Posterior cingulate gyrus (tissue), 11 donors: ENCODE results near the gene TMEM59L.

Experiments
- DNase-seq, 10 donors: peaks; one replicate each; pipeline versions ENCODE4 v3.0.0 to v3.0.0-alpha.2; 2020 to 2021; ENCODE audit warnings: mixed read lengths in 3 of 10
- intact Hi-C: fragments of 100-400 bp; cut with DNase I; formaldehyde crosslinking; loops from one replicate; pipeline ENCODE4 v1.15.1; 2023

TMEM59L gene

DNA sequence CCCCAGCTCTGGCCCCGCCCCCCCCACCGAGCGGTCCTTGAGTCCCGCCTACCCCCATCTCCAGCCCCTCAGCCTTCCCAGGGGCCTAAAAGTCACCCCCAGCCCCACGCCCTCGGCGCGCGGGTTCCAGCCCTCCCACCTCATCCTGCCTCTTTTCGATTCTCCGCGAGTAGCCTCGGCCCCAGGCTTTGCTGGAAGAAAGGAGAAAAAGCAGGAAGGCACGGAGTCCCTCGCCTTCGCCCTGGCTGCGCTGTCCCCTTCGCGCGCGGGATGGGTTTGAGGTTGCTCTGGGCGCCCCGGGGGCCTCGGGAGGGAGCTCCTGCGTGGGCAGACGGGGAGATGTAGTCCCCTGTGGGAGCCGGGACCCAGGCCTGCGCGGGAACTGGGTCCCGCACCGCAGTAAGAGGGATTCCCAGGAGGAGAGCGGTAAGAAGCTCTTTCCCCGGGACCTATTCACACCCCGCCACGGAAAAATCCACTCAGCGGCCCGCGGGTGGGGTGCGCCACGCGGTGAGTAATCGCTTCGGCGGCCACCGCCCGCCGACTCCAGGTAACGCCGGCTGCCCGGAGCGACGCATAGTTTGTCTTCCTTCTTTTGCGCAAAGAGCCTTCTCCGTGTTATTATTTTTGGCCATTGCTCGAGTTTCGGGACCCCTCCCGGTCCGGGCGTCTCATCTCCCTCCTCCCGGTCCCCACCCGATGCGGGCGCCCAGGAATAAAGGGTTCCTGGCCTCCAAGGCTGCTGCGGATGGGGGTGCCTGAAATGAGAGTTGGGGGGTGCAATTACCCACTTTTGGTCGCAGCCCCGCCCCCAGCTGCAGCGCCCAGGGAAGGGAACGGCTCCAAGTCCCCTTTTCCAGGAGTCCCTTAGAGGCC is 5.2 kb upstream of the TMEM59L start:
- peak in 1 of 10 donors; percentile 72 for DNase-seq
- intact Hi-C loops, result no loop called here

DNA sequence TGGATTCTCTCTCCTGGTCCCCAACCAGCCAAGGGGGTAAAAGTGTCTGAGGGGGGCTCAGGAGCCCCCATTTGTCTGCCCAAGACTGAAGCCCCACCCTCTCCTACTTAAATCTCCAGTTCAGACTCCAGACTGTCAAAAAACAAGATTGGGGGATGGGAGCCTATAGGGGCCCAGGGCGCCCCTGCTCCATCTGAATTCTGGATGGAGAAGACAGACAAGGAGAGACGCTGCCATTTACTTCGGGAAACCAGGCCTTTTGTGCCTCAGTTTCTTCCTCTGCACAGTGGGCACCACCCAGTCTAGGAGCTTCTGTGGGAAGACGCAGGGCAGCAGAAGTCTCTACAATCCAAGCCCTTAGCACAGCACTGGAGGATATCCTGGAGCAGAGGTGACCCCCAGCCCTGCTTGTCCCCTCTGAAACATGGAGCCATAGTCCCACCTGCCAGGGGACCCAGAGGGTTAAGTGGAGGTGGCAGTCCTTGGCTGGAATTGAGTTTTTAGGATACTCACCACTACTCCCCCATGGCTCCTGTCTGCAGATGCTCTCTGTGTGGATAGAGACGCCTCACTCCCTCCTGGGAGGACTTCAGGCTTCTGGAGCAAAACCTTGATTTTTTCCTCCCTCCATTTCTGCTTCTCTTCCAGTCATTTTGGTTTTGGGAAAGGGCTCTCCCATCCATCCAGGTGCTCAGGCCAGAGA is 4.4 kb upstream of the TMEM59L start:
- intact Hi-C loops, result no loop called here
- no peak for DNase-seq

DNA sequence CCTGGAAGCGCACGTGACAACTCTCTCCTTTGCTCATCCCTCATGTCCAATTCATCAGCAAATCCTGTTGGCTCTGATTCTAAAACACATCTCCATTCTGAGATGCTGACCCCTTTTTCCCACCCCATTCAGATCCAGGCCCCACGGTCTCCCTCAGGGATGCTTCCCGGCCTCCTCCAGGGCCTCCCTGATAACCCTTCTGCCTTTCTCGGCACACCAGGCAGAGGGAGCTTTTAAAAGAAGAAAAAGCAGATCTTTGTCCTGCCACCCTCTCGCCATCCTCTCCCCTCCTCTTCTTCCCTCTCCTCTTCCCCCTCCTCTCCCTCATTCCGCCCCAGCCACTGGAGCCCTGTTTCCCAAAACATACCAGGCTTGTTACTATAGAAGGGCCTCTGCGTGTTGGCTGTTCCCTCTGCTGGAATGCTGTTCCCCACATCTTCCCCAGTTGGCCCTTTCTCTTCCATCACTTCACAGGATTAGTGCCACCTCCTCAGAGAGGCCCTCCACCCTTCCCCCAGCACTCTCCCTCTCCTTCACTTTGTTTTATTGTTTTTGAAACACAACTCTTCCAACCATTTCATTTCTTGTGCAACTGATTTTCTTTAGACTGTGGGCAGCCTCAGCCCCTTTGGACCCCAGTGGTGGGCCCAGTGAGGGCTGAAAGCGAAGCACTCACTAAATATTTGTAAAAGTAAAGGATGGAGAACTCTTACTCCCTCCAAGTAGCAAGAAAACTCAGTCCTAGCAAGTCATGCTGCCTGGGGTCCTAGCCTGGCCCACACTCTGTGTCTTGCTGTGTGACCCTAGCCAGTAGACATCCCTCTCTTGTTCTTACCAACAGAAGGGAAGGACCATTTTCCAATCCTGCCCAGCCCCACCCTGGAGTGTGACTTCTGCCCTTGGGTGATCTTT is 3.6 kb upstream of the TMEM59L start:
- intact Hi-C loops, result no loop called here
- DNase-seq, result no peak

DNA sequence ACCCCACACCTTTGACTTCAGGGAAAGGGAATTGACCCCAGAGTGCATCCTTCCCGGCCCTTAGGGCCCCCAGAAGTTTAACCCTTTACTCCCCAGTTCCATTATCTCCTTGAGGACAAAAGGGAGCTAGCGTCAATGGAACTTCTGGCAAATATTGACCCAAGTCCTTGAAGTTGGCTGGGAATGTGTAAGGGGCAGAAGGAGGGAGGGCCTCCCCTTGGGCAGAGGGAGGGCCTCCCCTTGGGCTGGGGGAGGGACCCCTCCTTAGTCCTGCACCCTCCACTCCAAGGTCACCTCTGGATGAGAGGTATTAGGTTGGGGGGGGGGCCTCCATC is 3.0 kb upstream of the TMEM59L start:
- intact Hi-C loops, result no loop called here

DNA sequence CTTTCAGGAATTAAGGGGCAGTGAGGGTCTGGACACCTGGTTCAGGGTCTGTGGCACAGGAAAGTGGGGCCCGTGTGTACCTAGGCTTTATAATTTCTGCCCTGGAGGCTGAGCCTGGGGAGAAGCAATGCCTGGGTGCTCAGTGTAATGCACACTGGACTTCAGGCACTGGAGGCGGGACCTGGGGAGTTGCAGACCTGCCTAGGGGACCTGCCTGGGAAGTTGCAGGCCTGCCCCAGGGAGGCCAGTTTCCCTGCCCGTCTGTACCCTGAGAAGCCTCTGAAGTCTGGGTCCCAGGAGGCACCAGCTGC is 2.5 kb upstream of the TMEM59L start:
- intact Hi-C loops, result no loop called here
- no peak for DNase-seq

More for the DNA sequence above, 3.0 kb upstream of the TMEM59L start:
- DNase-seq, result no peak

DNA sequence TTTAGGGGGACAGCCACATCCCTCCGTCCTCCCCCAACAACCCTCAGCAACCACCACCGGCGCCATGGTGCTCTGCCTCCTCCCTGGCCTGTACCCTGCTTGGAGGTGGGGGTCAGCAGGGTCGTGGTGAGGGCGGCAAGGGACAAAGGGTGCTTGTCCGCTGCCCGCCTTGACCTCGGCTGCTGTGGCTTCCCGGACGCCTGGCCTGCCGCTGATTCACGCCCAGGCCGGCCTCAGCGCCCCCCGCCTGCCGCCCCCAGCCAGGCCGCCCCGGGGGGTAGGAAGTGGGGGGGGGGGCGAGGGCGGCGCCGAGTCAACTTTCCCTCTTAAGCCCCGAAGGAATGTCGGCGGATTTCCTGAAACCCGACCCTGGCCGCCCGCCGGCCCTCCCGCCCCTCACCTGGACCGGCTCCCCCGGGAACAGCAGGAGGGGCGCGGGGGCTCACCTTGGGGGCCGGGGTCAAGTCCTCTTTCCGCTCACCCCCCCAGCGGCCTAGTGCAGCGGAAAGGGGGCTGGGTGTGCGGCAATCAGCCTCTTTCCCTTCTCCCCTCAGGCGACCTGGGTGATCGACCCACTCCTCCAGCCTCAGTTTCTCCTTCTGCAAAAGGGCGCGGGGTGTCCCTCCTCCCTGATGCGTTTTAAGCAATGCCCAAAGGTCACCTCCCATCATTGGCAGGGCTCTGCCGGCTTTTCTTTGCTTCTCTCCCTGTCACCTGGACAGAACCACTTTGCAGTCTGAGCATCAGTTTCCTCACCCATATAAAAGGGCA is 1.9 kb upstream of the TMEM59L start:
- intact Hi-C loops, result no loop called here
- peak in 1 of 10 donors; percentile 45 for DNase-seq

DNA sequence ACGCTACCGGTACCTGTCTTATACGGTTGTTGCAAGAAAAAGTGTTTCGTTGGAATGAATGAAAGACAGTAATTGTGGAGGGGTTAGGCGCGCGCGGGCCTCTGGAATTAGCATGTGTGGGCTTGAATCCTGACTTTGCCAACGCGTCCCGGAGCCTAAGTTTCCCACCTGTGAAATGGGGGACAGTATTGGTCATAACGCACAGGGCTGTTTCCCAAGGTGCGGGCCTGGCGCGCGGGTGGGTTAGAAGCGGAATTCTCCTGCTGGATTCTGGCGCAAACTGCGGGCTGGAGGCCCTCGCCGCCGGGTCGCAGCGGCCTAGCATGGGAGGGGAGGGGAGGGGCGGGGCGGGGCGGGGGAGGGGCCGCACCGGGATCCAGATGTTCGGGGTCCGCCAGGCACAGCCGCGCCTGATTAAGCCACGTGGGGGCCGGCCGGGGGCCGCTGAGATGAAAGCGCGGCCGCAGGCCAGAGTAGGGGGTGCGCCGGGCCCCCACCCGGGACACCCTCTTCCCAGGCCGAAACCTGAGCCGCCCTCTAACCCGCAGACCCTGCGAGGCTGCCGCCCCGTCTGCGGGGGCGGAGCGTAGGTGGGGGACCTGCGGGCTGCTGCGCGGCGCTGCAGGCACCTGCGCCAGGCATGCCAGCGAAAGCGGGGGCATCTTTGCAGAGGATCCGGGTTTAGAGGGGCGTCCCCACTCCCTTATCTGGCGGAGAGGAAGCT is 1.2 kb upstream of the TMEM59L start:
- DNase-seq, result peak in 1 of 10 donors; percentile 68
- intact Hi-C loops, result no loop called here

DNA sequence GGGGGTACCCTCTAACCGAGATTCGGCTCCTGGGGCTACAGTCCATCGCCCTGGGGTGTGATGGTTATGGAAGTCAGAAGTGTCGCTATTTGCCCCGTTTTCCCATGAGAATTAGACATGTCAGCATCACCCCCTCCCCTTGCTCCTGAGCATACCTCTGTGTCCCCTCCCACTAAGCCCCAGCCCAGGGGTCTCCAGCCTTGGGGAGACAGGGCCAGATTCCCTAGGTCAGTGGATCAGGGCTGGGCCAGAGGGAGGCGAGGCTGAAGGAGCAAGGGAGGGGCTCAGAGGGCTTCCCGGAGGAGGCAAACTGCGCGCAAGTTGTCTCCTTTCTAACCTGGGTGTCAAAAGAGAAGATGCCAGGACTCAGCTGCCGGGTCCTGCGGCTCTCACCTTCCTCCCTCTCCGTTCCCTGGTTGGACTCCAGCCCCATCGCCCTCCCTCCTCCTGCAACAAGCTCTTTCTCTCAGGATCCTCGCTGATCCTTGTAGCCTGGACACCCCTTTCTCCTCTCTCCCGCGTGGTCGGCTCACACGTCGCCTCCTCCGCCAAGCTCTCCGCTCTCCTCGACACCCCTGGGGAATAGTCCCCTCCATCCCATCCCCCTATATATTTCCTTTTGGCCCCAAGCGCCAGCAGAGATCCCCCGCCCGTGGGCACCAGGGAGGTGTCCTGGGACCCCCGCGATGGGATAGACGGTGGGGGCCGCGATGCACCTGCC is 459 bp upstream of the TMEM59L start:
- intact Hi-C loops, result no loop called here
- peak in 1 of 10 donors; percentile 77 for DNase-seq

DNA sequence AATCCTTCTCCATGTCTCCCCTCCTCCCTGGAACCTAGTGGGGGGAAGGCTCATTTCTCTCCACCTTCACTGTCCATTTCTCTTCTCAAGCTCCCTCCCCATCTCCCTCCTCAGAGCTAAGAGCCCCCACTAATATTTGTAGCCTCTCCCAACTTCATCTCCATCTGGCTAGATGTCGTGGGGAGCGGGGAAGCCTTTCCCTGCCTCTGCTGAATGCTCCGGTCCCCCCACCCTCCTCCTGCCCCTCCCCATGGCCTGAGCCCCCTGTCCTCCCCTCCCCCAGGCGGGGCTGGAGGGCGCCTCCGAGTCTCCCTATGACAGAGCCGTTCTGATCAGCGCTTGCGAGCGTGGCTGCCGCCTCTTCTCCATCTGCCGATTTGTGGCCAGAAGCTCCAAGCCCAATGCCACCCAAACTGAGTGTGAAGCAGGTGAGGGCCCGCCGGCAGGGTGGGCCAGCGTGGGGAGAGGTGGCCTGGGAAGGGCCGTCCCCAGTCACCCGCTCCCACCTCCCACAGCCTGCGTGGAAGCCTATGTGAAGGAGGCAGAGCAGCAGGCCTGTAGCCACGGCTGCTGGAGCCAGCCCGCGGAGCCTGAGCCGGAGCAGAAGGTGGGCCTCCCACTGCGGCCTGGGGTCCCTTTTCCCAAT is 1.0 kb downstream of the TMEM59L start:
- DNase-seq, result peak in 2 of 10 donors; percentile 90 to 91
- intact Hi-C loops, result no loop called here

DNA sequence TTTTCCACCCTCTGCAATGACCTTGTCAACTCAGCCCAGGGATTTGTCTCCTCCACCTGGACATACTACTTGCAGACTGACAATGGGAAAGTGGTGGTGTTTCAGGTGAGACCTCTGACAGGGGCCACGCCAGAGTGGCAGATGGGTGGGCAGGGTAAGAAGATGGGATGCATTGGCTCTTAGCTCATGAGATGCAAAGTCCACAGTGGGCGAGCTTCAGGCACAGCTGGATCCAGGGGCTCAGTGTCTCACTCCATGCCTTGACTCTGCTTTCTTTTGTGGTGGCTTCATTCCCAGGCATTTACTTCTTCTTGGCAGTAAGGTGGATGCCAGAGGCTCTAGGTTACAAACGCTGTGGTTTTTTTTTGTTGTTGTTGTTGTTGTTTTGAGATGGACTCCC is 3.4 kb downstream of the TMEM59L start:
- intact Hi-C loops, result no loop called here
- DNase-seq, result no peak

DNA sequence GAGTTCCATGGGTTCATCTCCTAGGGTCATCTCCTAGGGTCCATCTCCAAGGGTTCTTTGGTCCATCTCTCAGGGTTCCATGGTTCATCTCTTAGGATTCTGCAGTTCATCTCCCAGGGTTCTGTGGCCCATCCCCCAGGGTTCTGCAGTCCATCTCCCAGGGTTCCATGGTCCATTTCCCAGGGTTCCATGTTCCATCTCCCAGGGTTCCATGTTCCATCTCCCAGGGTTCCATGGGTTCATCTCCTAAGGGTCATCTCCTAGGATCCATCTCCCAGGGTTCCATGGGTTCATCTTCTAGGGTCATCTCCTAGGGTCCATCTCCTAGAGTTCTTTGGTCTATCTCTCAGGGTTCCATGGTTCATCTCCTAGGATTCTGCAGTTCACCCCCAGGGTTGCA is 4.9 kb downstream of the TMEM59L start:
- intact Hi-C loops, result no loop called here
- DNase-seq, result no peak

DNA sequence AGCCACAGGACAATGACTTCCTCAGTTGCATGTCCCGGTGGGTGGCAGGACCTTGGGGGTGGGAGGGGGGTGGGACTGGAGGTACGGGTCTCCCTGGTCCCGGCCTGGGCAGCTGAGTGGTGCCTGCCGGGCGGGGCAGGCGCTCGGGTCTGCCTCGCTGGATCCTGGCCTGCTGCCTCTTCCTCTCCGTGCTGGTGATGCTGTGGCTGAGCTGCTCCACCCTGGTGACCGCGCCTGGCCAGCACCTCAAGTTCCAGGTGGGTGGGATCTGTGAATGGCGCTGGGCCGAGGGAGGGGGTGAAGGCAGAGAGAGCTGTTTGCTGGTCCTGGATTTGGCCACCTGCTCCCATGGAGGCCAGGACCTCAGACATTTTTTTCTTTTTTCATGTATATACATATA is 5.6 kb downstream of the TMEM59L start:
- intact Hi-C loops, result no loop called here
- DNase-seq, result peak in 1 of 10 donors; percentile 69

DNA sequence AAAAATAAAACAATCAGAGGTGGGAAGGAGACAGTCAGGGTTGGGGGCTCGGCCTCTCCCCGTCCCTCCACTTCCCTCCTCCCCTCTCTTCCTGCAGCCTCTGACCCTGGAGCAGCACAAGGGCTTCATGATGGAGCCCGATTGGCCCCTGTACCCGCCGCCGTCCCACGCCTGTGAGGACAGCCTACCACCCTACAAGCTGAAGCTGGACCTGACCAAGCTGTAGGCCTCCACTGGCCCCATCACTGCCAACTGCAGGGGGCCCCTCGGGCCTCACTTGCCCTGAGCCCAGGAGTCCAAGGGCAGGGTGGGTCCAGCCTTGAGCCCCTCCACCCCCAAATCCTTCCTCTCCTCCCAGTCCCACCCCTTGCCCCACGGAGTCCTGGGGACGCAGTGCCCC is 7.6 kb downstream of the TMEM59L start:
- intact Hi-C loops, result no loop called here
- DNase-seq, result no peak

DNA sequence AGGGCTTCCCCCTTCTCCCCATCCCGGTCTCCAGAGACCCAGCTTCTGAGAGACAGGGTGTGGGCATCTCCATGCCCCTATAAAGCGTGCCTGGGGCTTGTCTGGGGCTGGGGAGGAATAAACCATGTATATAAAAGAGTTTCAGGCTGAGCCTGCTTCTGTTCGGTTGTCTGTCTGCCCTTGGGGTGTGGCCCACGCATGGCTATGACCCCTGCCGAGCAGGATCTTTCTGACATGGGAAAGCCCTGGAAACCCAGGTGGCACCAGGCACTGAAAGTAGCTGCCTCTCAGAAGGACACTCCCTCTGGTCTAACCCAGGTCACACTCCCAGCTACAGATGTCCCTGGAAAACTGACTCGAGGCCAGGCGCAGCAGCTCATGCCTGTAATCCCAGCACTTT is 8.2 kb downstream of the TMEM59L start:
- no peak for DNase-seq
- intact Hi-C loops, result no loop called here

DNA sequence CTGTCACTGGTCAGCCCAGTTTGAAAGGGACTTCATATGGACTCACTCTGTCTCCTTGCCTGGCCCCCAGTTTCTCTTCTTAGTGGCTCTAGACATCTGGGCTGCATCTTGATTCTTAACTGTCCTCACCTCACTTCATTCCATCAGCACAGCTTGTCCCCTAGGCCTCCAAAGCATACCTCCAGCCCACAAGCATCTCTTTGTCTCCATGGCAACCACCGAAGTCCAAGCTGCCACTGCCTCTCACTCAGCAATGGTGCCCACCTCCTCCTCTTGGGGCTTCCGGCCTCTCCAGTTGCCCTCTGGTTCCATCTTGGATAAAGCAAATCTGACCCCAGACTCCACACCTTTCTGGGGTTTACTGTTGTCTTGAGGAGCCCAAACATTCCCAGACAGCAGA is 14.2 kb downstream of the TMEM59L start:
- peak in 1 of 10 donors; percentile 55 for DNase-seq
- intact Hi-C loops, result no loop called here

DNA sequence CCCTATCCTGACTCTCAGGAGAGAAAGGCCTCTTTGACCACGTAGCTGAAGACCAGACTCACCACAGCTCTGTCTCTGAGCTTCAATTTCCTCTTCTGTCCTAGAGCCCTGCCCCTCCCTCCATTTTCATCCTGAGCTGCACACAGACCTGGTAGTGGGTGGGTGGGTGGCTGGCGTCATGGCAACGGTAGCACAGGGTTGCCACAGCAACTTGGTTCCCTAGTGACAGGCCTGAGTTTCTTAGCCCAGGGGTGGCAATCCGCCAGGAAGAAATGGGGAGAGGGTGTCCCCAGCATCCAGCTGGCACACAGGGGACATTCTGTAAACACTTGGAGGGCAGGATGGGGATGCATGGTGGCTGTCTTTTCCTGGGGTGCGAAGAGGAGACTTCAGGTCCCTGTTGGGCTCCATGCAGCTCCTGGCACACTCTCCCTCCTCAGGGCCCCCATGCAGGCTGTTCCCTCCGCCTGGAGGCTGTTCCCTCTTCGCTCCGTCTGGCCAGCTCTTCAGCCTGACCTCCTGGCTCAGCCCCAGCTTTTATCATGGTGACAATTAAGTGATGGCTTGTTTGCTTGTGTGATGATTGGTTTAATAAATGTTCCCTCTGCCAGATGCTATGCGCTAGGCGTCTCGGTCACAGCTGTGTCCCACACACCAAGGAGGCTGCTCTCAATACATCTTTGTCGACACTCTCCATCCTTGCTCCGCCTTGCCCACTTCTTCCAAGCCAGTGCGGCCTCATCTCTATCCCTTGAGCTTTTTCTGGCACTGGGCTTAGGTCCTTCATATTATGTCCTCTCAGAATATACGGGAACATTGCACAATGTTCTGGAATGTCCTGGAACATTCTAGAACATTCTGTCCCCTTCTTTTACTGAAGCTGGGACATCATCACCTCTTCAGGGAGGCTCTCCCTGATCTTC is 16.8 kb downstream of the TMEM59L start:
- peak in 4 of 10 donors; percentile 56 to 91 (median 74) for DNase-seq
- intact Hi-C loops, result no loop called here

DNA sequence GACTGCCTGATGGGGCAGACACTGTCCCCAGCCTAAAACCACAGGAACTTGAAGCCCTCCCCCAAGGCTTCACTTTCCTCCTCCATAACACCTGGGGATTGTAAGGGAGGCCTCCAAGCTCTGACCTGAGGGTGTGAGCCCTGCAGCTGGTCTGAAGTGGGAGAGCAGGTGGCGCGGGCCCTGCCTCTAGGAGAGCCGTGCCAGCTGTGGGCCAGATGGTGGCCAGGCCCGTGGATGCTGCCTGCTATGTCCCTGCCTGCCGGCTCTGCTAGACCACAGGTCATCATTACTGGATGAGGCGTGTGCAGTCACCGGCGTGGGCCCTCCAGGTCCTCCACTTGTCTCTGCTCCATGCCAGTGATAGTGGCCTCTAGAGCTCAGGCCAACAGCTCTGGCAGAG is 20.7 kb downstream of the TMEM59L start:
- DNase-seq, result peak in 1 of 10 donors; percentile 31

More for the DNA sequence above, 20.7 kb downstream of the TMEM59L start:
- intact Hi-C loops, result no loop called here
